B cell (primary cell): ENCODE measurements around the gene PTPRN2. TPM values are rescaled to one million over a fixed set of nuclear protein-coding genes. Genes with fewer than 3 reads are reported as not detected.

ENCODE experiments used
- ATAC-seq: fragments of 200-7000 bp; cut with Tn5 transposase; one replicate; pipeline ENCODE4 v1.10.0; 2021; ENCODE audit warnings: low read depth, mild to moderate bottlenecking, moderate number of reproducible peaks, moderate library complexity
- CTCF ChIA-PET: fragments of 350-600 bp; sonication (Branson Sonifier 250); formaldehyde crosslinking; loops from one replicate; lab custom pipeline; 2021; ENCODE audit warnings: antibody characterized with exemption, inconsistent platforms; lab: Charles Lee
- POLR2A ChIA-PET: fragments of 350-600 bp; sonication (Branson Sonifier 250); formaldehyde crosslinking; loops from one replicate; lab custom pipeline; 2021; ENCODE audit warnings: antibody characterized with exemption; lab: Charles Lee
- DNase-seq: peaks from one replicate; pipeline ENCODE4 v3.0.0; 2013
- H2AFZ ChIP-seq: 2 replicates; pipeline ENCODE4 v1.6.1; 2012; ENCODE audit warnings: mild to moderate bottlenecking, low read depth, low read length; ENCODE audit not compliant: insufficient read depth, poor library complexity, severe bottlenecking
- H3K27ac ChIP-seq, 2 donors: 1 replicate in 1 of 2; 2 replicates in 1 of 2; pipeline ENCODE4 v1.5.1; 2012 to 2013; ENCODE audit warnings: low read length in 2 of 2, mild to moderate bottlenecking in 2 of 2, moderate library complexity in 1 of 2
- H3K27me3 ChIP-seq, 4 experiments: fragments of 200-600 bp in 1 of 4; sonication (generic) in 1 of 4; replicated peaks in 1 of 4; 1 replicate in 2 of 4; 2 replicates in 2 of 4; pipeline versions ENCODE4 v1.6.1 to v1.7.0; 2013 to 2016; ENCODE audit warnings: low read length in 3 of 4, mild to moderate bottlenecking in 2 of 4, mixed read lengths in 1 of 4, moderate library complexity in 1 of 4; ENCODE audit not compliant: insufficient read depth in 4 of 4, control insufficient read depth in 3 of 4; ENCODE audit errors: control extremely low read depth in 1 of 4
- H3K36me3 ChIP-seq, 2 experiments: replicated peaks in 1 of 2; 1 replicate in 1 of 2; 2 replicates in 1 of 2; pipeline versions ENCODE4 v1.6.1 to v1.7.1; 2013; ENCODE audit warnings: low read length in 1 of 2; ENCODE audit not compliant: insufficient read depth in 2 of 2, control insufficient read depth in 1 of 2; ENCODE audit errors: control extremely low read depth in 1 of 2, extremely low read depth in 1 of 2
- H3K4me1 ChIP-seq, 2 donors: fragments of 200-600 bp in 1 of 2; sonication (generic) in 1 of 2; 1 replicate in 1 of 2; 2 replicates in 1 of 2; pipeline versions ENCODE4 v1.5.1 to v1.6.1; 2013 to 2017; ENCODE audit warnings: low read length in 2 of 2; ENCODE audit not compliant: control insufficient read depth in 2 of 2, insufficient read depth in 2 of 2
- H3K4me2 ChIP-seq: replicated peaks from 2 replicates; pipeline ENCODE3; 2012; ENCODE audit warnings: mild to moderate bottlenecking, low read depth, low read length; ENCODE audit not compliant: poor library complexity, severe bottlenecking
- H3K4me3 ChIP-seq, 5 experiments: fragments of 200-600 bp in 1 of 5; sonication (generic) in 1 of 5; 1 replicate in 3 of 5; 2 replicates in 2 of 5; pipeline versions ENCODE4 v1.5.1 to v1.7.0; 2011 to 2016; ENCODE audit warnings: low read length in 4 of 5, mild to moderate bottlenecking in 4 of 5, low read depth in 2 of 5, control low read depth in 1 of 5, moderate library complexity in 1 of 5; ENCODE audit not compliant: insufficient read depth in 1 of 5; ENCODE audit errors: control extremely low read depth in 1 of 5, extremely low read depth in 1 of 5
- H3K79me2 ChIP-seq: fragments of 200-600 bp; sonication (generic); one replicate; pipeline ENCODE4 v1.6.0; 2016; ENCODE audit warnings: low read length; ENCODE audit not compliant: control insufficient read depth, insufficient read depth
- H3K9ac ChIP-seq: fragments of 200-600 bp; sonication (generic); 2 replicates; pipeline ENCODE4 v1.6.1; 2017; ENCODE audit warnings: mild to moderate bottlenecking, low read length, moderate library complexity
- H3K9me3 ChIP-seq, 3 donors: one replicate each; pipeline versions ENCODE4 v1.6.1 to v1.7.1; 2013; ENCODE audit warnings: low read length in 2 of 3; ENCODE audit not compliant: control insufficient read depth in 2 of 3, insufficient read depth in 1 of 3; ENCODE audit errors: control extremely low read depth in 1 of 3
- H4K20me1 ChIP-seq: 2 replicates; pipeline ENCODE4 v1.6.0; 2012; ENCODE audit warnings: mild to moderate bottlenecking, low read length; ENCODE audit not compliant: insufficient read depth, control insufficient read depth, poor library complexity, severe bottlenecking
- H3K27ac Mint-ChIP-seq: one replicate; pipeline ENCODE4 v1.8.0; 2021; ENCODE audit warnings: mixed read lengths
- H3K27me3 Mint-ChIP-seq: one replicate; pipeline ENCODE4 v1.8.0; 2021; ENCODE audit warnings: mixed read lengths
- H3K4me1 Mint-ChIP-seq: one replicate; pipeline ENCODE4 v1.8.0; 2021; ENCODE audit warnings: mixed read lengths
- H3K4me3 Mint-ChIP-seq: one replicate; pipeline ENCODE4 v1.8.0; 2021; ENCODE audit warnings: mixed read lengths
- H3K9me3 Mint-ChIP-seq: one replicate; pipeline ENCODE4 v1.8.0; 2022; ENCODE audit warnings: mixed read lengths; ENCODE audit not compliant: insufficient read depth
- EZH2 ChIP-seq: IDR thresholded peaks from 2 replicates; pipeline ENCODE4 v1.6.1; 2012; ENCODE audit warnings: borderline replicate concordance, low read depth, mild to moderate bottlenecking, moderate library complexity, low read length; ENCODE audit not compliant: insufficient read depth, poor library complexity, severe bottlenecking
- WGBS: methylation state at CpG from one replicate; pipeline ENCODE4 v1.1.5; 2013; ENCODE audit warnings: missing lambda C conversion rate; ENCODE audit not compliant: insufficient coverage; 5-methylcytosine and 5-hydroxymethylcytosine counted together
- intact Hi-C: fragments of 100-400 bp; cut with micrococcal nuclease; formaldehyde crosslinking; loops from one replicate; pipeline ENCODE4 v1.10.0; 2022
- polyA plus RNA-seq: library from polyadenylated mRNA; depleted of rRNA; stranded (reverse); fragments of >200 nt; gene quantifications from 2 replicates; pipeline ENCODE4 v1.2.3, GENCODE V29; 2012
- total RNA-seq, 2 donors: library from RNA; stranded (reverse); fragments of 120-200 nt in 1 of 2; gene quantifications; 1 replicate in 1 of 2; 2 replicates in 1 of 2; pipeline versions ENCODE4 v1.2.3 to v1.2.4, GENCODE V29; 2013 to 2022
- TF ChIP-seq, protein P1 (sequence below): fragments of 200-600 bp; IDR thresholded peaks from one replicate; pipeline ENCODE4 v1.8.0; 2022; ENCODE audit warnings: antibody characterized with exemption, mild to moderate bottlenecking

The PTPRN2 gene
- total and polyA plus RNA-seq, 2 donors (not counting 1 experiment from before 2014, with no cell fraction given) = 2.0 to 5.0 TPM

- ChIA-PET POLR2A (no interaction called here), CTCF (no interaction called here)
- Histone ChIP-seq H3K27me3 (no peaks in the 10 kb centered on the region), H3K27ac (no peak overlapping the region), H3K4me1 (no peaks in the 10 kb centered on the region), H3K36me3 (no peaks in the 10 kb centered on the region), H3K9me3 (peaks cover 0 to 47% (median 0%) of the 10 kb centered on the region in 3 donors), H3K4me3 (no peak overlapping the region), H2AFZ (no peak overlapping the region), H3K9ac (no peak overlapping the region), H3K4me2 (no peak overlapping the region), H3K79me2 (no peaks in the 10 kb centered on the region), H4K20me1 (no peaks in the 10 kb centered on the region)
- no peaks in the 10 kb centered on the region for H3K27me3 Mint-ChIP-seq
- H3K9me3 Mint-ChIP-seq = no peaks in the 10 kb centered on the region
- intact Hi-C loops = no loop called here
- no peak overlapping the region for H3K4me3 Mint-ChIP-seq
- 46% methylated on average over 14 of the region's 20 CpGs for WGBS
- H3K27ac Mint-ChIP-seq = no peak overlapping the region
- ATAC-seq (no peak), DNase-seq (no peak)
- H3K4me1 Mint-ChIP-seq = no peaks in the 10 kb centered on the region
- TF ChIP-seq, protein P1, sequence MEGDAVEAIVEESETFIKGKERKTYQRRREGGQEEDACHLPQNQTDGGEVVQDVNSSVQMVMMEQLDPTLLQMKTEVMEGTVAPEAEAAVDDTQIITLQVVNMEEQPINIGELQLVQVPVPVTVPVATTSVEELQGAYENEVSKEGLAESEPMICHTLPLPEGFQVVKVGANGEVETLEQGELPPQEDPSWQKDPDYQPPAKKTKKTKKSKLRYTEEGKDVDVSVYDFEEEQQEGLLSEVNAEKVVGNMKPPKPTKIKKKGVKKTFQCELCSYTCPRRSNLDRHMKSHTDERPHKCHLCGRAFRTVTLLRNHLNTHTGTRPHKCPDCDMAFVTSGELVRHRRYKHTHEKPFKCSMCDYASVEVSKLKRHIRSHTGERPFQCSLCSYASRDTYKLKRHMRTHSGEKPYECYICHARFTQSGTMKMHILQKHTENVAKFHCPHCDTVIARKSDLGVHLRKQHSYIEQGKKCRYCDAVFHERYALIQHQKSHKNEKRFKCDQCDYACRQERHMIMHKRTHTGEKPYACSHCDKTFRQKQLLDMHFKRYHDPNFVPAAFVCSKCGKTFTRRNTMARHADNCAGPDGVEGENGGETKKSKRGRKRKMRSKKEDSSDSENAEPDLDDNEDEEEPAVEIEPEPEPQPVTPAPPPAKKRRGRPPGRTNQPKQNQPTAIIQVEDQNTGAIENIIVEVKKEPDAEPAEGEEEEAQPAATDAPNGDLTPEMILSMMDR = no peak
- no peak for TF ChIP-seq EZH2
These were observed 681.8 kb downstream of the PTPRN2 start for GRCh38 chr7:157905651-157906461.

GRCh38 chr7:157904866-157905570 lies 682.6 kb downstream of the PTPRN2 start:
- CTCF ChIA-PET = no interaction called here
- Mint-ChIP-seq H3K27ac (no peak overlapping the region), H3K4me1 (no peaks in the 10 kb centered on the region), H3K9me3 (no peaks in the 10 kb centered on the region), H3K27me3 (no peaks in the 10 kb centered on the region), H3K4me3 (no peak overlapping the region)
- H3K27ac ChIP-seq = no peak overlapping the region
- no peaks in the 10 kb centered on the region for H4K20me1 ChIP-seq
- intact Hi-C loops = no loop called here
- POLR2A ChIA-PET = no interaction called here
- H3K9ac ChIP-seq = no peak overlapping the region
- no peaks in the 10 kb centered on the region for H3K4me1 ChIP-seq
- no peak overlapping the region for H2AFZ ChIP-seq
- H3K9me3 ChIP-seq = peaks cover 0 to 44% (median 0%) of the 10 kb centered on the region in 3 donors
- no peaks in the 10 kb centered on the region for H3K79me2 ChIP-seq
- no peak overlapping the region for H3K4me2 ChIP-seq
- H3K36me3 ChIP-seq = no peaks in the 10 kb centered on the region
- ATAC-seq (no peak), DNase-seq (no peak)
- no peaks in the 10 kb centered on the region for H3K27me3 ChIP-seq
- TF ChIP-seq, protein P1 = no peak
- TF ChIP-seq EZH2 = no peak
- no peak overlapping the region for H3K4me3 ChIP-seq
- WGBS = 75% methylated on average over 14 of the region's 17 CpGs
